Measurements from ENCODE around the gene CRIP3.

Gene CRIP3

GRCh38 chr6:43271103-43271815 is 37.4 kb downstream of the CRIP3 start:
- no peak for DNase-seq

- peak; percentile 49 for DNase-seq
Observed at GRCh38 chr6:43269273-43270007, 39.2 kb downstream of the CRIP3 start.

- no peak for DNase-seq
Observed at GRCh38 chr6:43268782-43269272, 39.8 kb downstream of the CRIP3 start.

DNA sequence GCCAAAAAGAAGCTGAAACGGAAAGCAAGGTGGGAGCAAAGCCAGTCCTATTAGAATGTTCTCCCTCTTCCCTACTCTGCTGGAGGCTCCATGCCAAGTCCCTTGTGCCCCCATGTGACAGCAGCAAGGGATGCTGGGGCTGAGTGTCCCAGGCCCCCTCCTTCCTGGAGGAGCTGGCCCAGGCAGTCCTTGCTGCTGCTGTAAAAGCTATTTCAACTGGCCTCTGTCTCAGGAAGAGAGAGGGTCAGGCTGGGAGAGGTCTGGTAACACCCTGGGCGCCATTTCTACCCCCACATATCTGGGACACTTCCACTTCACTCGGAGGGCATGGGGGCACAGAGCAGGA is 40.3 kb downstream of the CRIP3 start:
- no peak for DNase-seq

DNA sequence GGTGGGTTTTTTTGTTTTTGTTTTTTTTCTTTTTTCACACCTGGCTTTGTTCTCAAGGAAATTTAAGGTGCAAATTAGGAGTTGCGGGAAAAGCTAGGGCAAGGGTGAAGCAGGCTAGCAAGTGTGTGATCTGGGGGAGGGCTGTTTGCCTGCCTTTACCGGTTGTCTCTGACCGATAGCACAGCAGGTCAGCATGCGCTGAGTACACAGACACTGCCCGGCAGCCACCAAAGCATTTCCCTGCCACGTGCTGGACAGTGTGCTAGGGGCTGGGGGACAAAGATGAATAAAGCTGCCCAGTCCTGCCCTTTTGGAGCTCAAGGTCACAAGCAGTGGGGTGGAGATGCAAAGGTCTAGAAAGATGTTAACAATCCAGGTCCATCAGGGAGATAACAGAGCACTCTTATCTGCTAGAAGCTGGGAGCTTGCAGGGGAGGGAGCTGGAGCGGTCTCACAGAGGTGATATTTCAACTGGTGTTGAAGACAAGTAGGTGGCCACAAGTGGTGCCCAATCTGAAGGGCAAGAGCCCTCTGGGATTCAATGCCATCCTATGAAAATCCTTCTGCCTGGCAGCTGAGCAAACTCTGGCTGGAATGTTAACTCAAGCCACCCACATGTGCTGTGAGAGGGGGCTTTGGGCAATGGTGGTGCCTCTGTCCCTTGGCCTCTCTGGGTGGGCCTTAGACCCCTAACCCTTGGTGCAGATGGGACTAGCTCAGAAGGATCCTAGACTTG is 40.8 kb downstream of the CRIP3 start:
- no peak for DNase-seq

DNA sequence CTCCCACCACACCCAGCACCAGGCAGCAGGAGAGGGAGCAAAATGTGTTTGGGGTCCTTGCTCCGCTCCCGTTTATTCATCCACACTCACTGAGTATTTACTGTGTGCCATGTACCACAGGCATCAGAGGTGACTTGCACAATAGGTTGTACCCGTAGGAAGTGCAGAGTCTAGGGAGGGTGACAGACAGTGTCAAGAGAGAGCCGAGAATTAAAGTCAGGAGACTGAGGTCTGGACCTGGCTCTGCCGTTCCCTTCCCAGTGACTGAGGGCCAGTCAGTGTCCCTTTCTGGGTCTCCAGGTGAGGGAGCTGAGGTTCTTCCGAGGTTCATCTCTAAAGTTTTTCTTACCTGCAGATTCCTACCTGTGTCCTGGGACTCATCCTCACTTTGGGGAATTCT is 43.1 kb downstream of the CRIP3 start:
- DNase-seq = no peak

DNA sequence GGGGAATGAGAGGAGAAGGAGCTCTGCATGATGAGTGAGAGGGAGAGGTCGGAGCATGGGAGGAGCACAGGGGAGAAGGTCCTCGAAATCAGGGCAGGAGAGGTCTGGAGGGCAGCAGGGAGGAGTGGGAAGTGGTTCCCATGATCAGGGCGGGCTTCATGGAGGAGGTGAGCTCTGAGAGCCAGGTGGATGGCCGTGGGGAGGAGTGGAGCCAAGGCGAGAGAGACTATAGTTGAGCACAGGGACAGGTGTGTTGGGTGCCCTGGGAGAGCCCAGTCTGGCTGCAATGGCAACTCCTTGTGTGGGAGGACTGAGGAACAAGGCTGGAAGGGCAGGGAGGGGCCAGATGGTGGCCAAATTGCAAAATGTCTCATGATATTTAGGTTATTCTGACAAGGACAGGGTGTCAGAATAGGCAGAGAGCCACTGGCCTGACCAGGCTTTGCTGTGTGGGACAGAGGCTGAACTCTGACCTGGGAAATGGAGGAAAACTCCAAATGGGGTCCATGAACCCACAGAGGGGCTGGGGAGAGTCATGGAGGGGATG is 44.0 kb downstream of the CRIP3 start:
- DNase-seq = no peak

DNA sequence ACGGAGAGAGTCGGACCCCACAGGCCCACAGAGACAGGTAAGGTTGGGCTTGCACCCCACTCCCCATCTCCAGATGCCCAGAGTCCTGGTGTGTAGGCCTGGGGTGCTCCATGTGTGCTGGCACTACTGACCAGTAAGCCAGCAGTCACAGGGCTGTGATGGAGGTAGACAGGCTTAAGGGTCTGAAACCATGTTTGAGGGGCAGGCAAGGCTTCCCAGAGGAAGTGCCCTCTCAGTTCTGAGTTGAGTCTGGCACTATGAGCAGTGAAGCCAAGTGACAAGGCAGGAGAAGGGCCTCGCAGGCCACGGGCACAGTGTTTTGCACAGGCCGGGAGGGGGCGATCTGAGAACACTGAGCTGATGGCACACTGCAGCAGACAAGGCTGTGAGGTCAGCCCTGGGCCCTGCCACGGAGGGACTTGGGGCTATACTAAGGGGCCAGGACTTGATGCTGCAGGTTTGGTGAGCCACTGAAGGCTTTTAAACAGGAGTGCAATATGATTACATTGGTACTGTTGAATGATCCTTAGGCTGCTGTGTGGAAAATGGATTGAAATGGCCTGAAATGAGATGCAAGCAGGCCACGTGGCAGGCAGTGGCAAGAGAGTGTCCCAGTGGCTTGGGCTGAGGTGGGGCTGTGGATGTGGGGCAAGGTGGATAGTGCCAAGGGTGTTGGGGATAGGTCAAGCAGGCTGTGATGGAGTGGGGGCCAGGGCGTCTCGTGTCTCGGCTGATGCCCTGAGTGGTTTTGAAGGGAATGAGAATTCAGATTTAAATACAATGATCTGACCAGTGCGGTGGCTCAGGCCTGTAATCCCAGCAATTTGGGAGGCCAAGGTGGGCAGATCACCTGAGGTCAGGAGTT is 45.1 kb downstream of the CRIP3 start:
- DNase-seq = peak; percentile 81

GRCh38 chr6:43262780-43263313 is 45.8 kb downstream of the CRIP3 start:
- no peak for DNase-seq

DNA sequence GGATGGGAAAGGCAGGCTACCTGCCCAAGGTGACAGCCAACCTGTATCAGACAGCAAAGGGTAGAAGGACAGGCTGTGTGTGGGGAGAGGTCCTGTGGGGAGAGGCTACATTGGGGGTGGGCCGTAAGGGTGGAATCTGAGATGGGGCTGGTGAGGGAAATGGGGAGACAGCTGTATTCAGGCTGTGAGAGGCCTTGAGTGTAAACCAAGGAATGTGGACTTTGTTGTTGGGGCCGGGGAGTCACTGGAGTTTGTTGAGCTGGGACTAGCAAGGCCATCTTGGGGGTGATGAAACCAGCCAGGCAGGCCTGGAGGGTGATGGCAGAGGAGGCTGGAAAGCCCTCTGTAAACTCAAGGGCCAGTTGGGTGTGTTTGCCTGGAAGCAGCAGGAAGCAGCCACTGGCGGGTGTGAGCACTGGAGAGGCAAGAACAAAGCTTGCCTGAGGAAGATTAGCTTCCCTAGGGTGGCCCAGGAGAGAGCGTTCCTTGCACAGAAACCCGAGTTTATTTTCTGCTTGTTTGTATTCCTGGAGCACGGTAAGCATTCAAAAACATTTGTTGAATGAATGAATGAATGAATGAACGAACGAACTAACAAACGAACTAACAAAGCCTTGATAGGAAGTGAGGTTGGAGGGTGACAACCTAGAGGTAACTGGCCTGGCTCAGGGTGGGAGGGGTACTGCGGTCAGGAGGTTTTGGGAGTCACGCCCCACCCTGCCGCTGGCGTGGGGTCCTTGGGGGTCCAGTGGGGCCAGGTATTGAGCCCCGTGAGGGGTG is 46.4 kb downstream of the CRIP3 start:
- DNase-seq = no peak

GRCh38 chr6:43261198-43261597 is 47.4 kb downstream of the CRIP3 start:
- no peak for DNase-seq

DNA sequence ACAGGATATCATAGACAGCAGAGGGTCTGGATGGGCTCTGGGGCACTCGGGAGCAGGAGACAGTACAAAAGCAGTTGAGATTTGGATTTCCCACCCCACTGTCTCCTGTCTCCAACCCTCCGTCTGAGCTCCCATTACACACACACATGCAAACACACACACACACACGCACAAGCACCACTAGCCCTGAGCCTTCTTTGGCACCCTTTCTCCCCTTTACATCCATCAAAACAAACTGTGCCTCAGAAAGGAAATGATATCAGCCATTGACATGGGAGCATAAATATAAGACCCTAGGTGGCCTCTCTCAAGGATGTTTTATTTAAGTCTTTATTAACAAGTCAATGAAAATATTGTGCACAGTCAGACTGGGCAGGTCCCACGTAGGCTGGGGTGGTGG is 47.8 kb downstream of the CRIP3 start:
- DNase-seq = no peak

DNA sequence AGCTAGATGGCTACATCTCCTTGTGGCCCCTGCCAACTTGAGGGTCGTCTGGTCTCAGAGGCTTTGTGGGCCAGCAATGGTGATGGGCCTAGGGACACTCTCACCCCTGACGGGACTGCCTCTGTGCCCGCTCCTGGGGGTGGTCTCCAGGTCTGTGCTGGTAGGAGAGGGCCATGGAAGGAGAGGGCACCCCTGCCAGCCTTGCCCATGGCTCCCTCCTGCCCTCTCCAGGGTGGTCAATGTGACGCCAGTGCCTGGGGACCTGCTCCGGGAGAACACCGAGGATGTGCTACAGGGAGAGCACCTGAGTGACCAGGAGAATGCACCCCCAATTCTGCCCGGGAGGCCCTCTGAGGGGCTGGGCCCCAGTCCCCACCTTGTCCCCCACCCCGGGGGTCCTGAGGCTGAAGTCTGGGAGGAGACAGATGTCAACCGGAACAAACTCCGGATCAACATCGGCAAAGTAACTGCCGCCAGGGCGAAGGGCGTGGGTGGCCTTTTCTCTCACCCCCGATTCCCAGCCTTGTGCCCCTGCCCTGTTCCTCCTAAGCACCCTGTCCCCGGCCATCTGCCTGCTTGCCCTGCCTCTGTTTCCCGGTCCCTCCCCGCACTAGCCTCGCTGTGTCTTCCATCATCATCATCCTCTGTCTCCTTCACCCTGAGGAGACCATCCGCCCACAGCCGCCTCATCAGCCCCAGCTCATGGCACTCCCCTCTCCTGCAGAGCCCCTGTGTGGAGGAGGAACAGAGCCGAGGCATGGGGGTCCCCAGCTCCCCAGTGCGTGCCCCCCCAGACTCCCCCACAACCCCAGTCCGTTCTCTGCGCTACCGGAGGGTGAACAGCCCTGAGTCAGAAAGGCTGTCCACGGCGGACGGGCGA is 49.6 kb downstream of the CRIP3 start:
- DNase-seq = no peak

- no peak for DNase-seq
Observed at GRCh38 chr6:43258180-43258579, 50.4 kb downstream of the CRIP3 start.

DNA sequence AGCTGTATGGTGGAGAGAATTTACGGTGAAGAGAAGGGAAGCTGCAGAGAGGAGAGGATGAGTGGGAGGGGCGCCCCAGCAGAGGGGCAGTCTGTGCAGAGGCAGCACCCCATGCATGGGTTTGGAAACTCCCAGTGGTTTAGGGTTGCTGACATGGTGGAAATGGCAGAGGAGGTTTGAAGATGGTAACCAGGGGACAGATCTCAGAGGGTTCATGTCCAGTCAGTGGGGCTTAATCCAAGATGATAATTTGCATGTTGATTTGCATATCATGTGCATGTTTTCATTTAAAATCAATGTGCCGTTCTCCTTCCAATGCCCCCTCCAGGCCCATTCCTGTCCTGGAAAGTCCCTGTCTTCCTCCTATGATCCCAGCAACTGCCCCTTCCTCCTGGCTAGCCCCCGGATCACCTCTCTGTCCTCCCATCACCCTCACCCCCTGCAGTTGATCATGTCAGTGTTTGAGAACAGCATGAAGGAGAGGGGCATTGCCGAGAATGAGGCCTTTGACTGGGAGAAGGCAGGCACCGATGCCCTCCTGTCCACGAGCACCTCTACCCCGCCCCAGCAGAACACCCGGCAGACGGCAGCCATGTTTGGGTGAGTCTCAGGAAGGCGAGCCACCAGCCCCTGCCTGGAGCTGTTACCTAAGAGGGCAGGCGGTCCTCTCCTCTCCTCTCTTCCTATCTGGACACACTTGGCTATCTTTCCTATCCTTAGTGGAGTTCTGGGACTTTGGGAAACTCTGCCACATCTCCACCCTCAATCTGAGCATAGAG is 51.1 kb downstream of the CRIP3 start:
- DNase-seq = no peak

- no peak for DNase-seq
Observed at GRCh38 chr6:43256670-43257366, 51.8 kb downstream of the CRIP3 start.
